ENCODE data around the gene STPG1. TPM values are rescaled to one million over a fixed set of nuclear protein-coding genes. Genes with fewer than 3 reads are reported as not detected.

The STPG1 gene
- total and polyA plus RNA-seq, 4 donors: 8.1 to 13.1 (median 10.9) TPM

DNA sequence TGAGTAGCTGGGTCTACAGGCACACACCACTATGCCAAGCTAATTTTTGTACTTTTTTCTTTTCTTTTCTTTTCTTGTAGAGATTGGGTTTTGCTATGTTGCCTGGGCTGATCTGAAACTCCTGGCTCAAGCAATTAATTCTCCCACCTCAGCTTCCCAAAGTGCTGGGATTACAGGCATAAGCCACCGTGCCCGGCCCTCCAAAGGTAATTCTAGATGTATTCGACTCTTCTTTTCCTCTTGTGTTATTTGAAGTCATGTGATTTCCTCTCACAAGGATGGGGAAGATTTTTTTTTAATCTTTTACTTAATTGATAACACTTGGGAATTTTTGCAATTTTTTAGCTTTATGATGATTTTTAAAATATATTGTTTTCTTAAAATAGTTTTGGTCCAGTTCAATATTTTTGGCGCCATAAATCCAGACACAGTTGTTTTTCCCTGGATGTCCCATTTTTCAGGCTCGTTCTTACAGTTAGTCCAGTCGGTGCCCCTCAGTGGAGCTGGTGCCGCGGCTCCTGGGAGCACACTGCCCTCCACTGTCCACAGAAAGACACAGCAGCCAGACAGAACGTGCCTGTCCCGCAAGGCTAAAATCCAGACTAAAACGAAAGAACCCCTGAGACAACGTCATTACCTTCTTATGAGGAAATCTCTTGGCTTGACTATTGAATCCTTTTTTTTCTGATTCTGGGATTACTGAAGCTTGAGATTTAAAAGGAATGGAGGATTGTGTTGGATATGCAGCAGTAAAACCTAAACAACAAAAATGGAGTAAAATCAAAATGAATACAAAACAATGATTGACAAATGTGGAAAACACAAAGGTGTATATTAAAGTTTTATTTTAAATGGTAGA is 22.4 kb downstream of the STPG1 start:
- Histone ChIP-seq H3K9me3 (ENCODE audit: control insufficient read depth, insufficient read depth, low read length) (no peaks in the 10 kb centered on the region), H3K4me3 (ENCODE audit: low read depth, low read length) (no peak overlapping the region), H3K36me3 (ENCODE audit: control insufficient read depth, insufficient read depth, low read length) (no peaks in the 10 kb centered on the region), H3K27me3 (ENCODE audit: control insufficient read depth, insufficient read depth, low read length) (no peaks in the 10 kb centered on the region), H3K4me1 (ENCODE audit: control insufficient read depth, insufficient read depth, low read length) (peaks cover 20% of the 10 kb centered on the region), H3K27ac (ENCODE audit: low read depth, low read length) (peak overlapping the region; percentile 45)
- WGBS (ENCODE audit: insufficient coverage): 2% methylated on average over 6 of the region's 12 CpGs
- DNase-seq (ENCODE audit: low read depth in 4 of 6, low spot score in 6 of 6): peak in 4 of 6 donors; percentile 44 to 92 (median 74)

DNA sequence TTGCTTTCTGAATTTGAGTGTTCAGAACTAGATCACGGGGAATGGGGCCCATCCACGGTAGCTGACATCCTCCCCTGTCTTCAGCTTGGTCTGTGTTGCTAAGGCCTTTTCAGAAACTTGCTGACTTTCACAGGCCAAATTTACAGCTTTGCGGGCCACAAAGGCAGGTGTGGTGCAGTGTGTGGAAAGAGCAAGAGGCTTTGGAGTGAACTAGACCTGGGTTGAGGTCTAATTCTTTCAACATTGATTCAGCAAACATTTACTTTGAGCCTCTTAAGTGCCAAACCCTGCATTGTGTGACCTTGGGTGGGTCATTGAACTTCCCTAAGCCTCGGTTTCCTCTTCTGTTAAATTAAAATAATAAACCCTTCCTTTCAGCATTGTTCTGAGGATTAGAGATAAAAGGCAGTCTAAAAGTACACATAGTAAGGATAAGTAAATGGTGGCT is 24.3 kb downstream of the STPG1 start:
- Histone ChIP-seq H3K27me3 (ENCODE audit: control insufficient read depth, insufficient read depth, low read length) (no peaks in the 10 kb centered on the region), H3K4me3 (ENCODE audit: low read depth, low read length) (no peak overlapping the region), H3K4me1 (ENCODE audit: control insufficient read depth, insufficient read depth, low read length) (peaks cover 21% of the 10 kb centered on the region), H3K9me3 (ENCODE audit: control insufficient read depth, insufficient read depth, low read length) (no peaks in the 10 kb centered on the region), H3K27ac (ENCODE audit: low read depth, low read length) (no peak overlapping the region), H3K36me3 (ENCODE audit: control insufficient read depth, insufficient read depth, low read length) (no peaks in the 10 kb centered on the region)
- DNase-seq (ENCODE audit: low read depth in 4 of 6, low spot score in 6 of 6): no peak
- 90% methylated on average over 3 of the region's 4 CpGs for WGBS (ENCODE audit: insufficient coverage)

DNA sequence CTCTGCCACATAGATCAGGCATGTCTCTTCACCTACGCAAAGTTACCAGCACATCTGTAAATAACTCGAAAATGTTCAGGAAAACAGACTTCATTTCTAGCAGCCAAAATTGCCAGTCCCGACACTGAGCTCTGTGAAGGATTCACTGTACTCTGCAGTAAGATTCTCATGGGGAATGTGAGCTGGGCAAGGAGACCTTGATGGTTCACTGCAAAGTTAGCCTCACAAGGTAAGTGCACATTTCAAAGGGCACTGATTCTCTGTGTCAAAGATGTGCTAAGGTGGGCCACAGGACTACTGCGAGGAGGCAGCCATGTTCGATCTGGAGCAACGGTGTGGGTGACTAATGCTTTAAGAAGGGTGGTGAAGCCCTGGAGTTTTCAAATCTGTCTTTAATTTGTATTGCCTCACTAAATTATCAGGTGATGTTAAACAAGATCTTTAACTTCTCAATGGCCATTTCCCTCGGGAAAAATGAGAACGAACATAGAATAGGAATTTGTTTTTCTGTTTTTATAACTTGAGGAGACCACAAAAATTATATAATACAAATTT is 25.2 kb downstream of the STPG1 start:
- no peaks in the 10 kb centered on the region for H3K9me3 ChIP-seq (ENCODE audit: control insufficient read depth, insufficient read depth, low read length)
- no peak for DNase-seq (ENCODE audit: low read depth in 4 of 6, low spot score in 6 of 6)
- WGBS (ENCODE audit: insufficient coverage): 100% methylated on average over 1 of the region's 8 CpGs
- H3K27me3 ChIP-seq (ENCODE audit: control insufficient read depth, insufficient read depth, low read length): no peaks in the 10 kb centered on the region
- H3K4me1 ChIP-seq (ENCODE audit: control insufficient read depth, insufficient read depth, low read length): peaks cover 21% of the 10 kb centered on the region
- no peak overlapping the region for H3K4me3 ChIP-seq (ENCODE audit: low read depth, low read length)
- no peak overlapping the region for H3K27ac ChIP-seq (ENCODE audit: low read depth, low read length)
- no peaks in the 10 kb centered on the region for H3K36me3 ChIP-seq (ENCODE audit: control insufficient read depth, insufficient read depth, low read length)

GRCh38 chr1:24387636-24388175 is 25.9 kb downstream of the STPG1 start:
- no peak overlapping the region for H3K4me3 ChIP-seq (ENCODE audit: low read depth, low read length)
- H3K36me3 ChIP-seq (ENCODE audit: control insufficient read depth, insufficient read depth, low read length): no peaks in the 10 kb centered on the region
- H3K9me3 ChIP-seq (ENCODE audit: control insufficient read depth, insufficient read depth, low read length): no peaks in the 10 kb centered on the region
- no CpG with 5 or more reads among the region's 1 CpG for WGBS (ENCODE audit: insufficient coverage)
- no peak overlapping the region for H3K27ac ChIP-seq (ENCODE audit: low read depth, low read length)
- no peak for DNase-seq (ENCODE audit: low read depth in 4 of 6, low spot score in 6 of 6)
- H3K4me1 ChIP-seq (ENCODE audit: control insufficient read depth, insufficient read depth, low read length): peaks cover 21% of the 10 kb centered on the region
- no peaks in the 10 kb centered on the region for H3K27me3 ChIP-seq (ENCODE audit: control insufficient read depth, insufficient read depth, low read length)

DNA sequence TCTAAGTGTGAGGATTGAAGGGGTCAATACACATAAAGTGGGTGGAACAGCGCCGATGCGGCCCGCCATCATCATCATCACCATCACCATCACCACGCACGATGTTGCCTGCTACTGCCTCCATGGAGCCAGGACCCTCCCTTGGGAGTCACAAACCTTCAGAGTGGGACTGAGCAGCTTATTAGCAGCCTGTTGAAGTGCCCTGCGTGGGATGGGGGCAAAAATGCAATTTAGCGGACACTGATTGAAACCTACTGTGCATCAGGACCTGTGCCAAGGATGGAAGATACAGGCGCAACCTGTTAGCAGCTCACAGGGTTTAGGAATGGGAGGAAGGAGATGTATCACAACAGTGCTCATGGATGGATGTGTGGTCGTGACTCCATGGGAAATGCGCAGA is 26.7 kb downstream of the STPG1 start:
- no peak overlapping the region for H3K4me3 ChIP-seq (ENCODE audit: low read depth, low read length)
- 95% methylated on average over 9 of the region's 11 CpGs for WGBS (ENCODE audit: insufficient coverage)
- H3K4me1 ChIP-seq (ENCODE audit: control insufficient read depth, insufficient read depth, low read length): peaks cover 17% of the 10 kb centered on the region
- DNase-seq (ENCODE audit: low read depth in 4 of 6, low spot score in 6 of 6): no peak
- no peaks in the 10 kb centered on the region for H3K27me3 ChIP-seq (ENCODE audit: control insufficient read depth, insufficient read depth, low read length)
- H3K9me3 ChIP-seq (ENCODE audit: control insufficient read depth, insufficient read depth, low read length): no peaks in the 10 kb centered on the region
- no peak overlapping the region for H3K27ac ChIP-seq (ENCODE audit: low read depth, low read length)
- no peaks in the 10 kb centered on the region for H3K36me3 ChIP-seq (ENCODE audit: control insufficient read depth, insufficient read depth, low read length)

DNA sequence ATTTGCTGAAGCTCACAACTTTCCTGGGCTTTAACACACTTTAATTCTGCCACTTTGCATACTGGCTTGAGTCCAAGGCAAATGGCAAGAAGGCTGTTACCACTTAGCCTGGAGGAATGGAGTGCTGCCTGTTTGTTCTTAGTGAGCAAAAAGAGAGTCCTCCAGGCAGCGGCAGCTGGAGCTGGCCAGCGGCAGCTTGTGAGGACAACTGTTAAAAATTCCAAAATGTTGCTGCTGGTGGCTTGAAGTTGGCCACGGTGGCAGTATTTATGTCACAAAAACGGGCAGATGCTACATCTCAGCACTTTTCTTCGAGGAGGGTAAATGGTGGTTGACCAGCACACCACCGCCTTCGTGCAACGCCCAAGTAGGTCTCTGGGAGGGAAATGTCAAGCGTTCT is 27.3 kb downstream of the STPG1 start:
- Histone ChIP-seq H3K36me3 (ENCODE audit: control insufficient read depth, insufficient read depth, low read length) (no peaks in the 10 kb centered on the region), H3K27me3 (ENCODE audit: control insufficient read depth, insufficient read depth, low read length) (no peaks in the 10 kb centered on the region), H3K27ac (ENCODE audit: low read depth, low read length) (no peak overlapping the region), H3K4me3 (ENCODE audit: low read depth, low read length) (no peak overlapping the region), H3K9me3 (ENCODE audit: control insufficient read depth, insufficient read depth, low read length) (no peaks in the 10 kb centered on the region), H3K4me1 (ENCODE audit: control insufficient read depth, insufficient read depth, low read length) (peaks cover 17% of the 10 kb centered on the region)
- 56% methylated on average over 9 of the region's 9 CpGs for WGBS (ENCODE audit: insufficient coverage)
- peak in 4 of 6 donors; percentile 24 to 87 (median 60) for DNase-seq (ENCODE audit: low read depth in 4 of 6, low spot score in 6 of 6)

GRCh38 chr1:24385160-24385940 is 28.2 kb downstream of the STPG1 start:
- Histone ChIP-seq H3K4me1 (ENCODE audit: control insufficient read depth, insufficient read depth, low read length) (peaks cover 12% of the 10 kb centered on the region), H3K27me3 (ENCODE audit: control insufficient read depth, insufficient read depth, low read length) (no peaks in the 10 kb centered on the region), H3K9me3 (ENCODE audit: control insufficient read depth, insufficient read depth, low read length) (no peaks in the 10 kb centered on the region), H3K27ac (ENCODE audit: low read depth, low read length) (no peak overlapping the region), H3K4me3 (ENCODE audit: low read depth, low read length) (no peak overlapping the region), H3K36me3 (ENCODE audit: control insufficient read depth, insufficient read depth, low read length) (no peaks in the 10 kb centered on the region)
- WGBS (ENCODE audit: insufficient coverage): 92% methylated on average over 9 of the region's 12 CpGs
- no peak for DNase-seq (ENCODE audit: low read depth in 4 of 6, low spot score in 6 of 6)

GRCh38 chr1:24384251-24385090 is 29.1 kb downstream of the STPG1 start:
- Histone ChIP-seq H3K4me3 (ENCODE audit: low read depth, low read length) (no peak overlapping the region), H3K4me1 (ENCODE audit: control insufficient read depth, insufficient read depth, low read length) (peaks cover 9% of the 10 kb centered on the region), H3K27me3 (ENCODE audit: control insufficient read depth, insufficient read depth, low read length) (no peaks in the 10 kb centered on the region), H3K9me3 (ENCODE audit: control insufficient read depth, insufficient read depth, low read length) (no peaks in the 10 kb centered on the region), H3K27ac (ENCODE audit: low read depth, low read length) (no peak overlapping the region), H3K36me3 (ENCODE audit: control insufficient read depth, insufficient read depth, low read length) (no peaks in the 10 kb centered on the region)
- DNase-seq (ENCODE audit: low read depth in 4 of 6, low spot score in 6 of 6): no peak
- WGBS (ENCODE audit: insufficient coverage): 90% methylated on average over 8 of the region's 13 CpGs
